ENCODE data around the gene TUBB. TPM values are rescaled to one million over a fixed set of nuclear protein-coding genes. Genes with fewer than 3 reads are reported as not detected.

The TUBB gene
- total and polyA plus RNA-seq, 12 donors: 144 to 440 (median 189) TPM

DNA sequence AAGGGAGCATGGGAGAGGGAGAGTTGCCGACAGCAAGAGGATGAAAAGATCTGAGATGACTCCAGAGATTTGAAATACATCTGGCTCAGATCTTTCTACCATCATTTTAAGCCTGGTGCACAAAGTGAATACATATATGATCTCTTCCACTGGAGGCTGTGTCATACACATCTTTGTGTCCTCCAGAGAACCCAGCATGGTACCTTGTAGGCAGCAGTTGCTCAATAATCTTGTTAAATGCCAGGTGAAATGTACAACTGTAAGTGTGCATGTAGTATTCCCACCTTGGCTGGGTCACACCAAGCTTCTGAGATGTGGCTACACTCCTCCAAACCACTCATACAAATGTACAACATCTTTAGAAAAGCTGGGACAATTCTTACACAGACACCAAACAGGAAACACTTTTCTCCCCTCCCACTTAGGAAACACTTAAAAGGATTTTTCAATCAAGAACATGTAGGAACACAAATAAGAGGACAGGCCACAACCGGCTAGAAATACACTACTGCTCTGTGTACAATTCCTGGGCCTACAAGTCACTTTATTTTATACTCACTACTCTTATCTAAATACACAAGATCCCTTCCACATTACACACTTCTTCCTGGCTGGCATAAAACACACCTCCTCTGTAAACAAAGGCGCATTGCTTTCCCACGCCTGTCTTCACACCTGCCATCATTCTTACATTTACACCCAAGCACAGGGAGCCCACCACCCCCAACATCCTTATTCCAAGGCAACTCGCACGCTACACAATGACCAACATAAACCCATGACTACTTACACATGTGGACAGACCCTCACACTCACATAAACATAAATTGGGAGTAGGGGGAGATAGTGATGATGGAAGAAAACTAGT lies 28.0 kb downstream of the TUBB start:
- WGBS, 2 donors: 77 to 78% methylated on average over 6 of the region's 6 CpGs
- intact Hi-C loops (cut with DNase I): loop anchor here in 3 of 10 donors (5.0 to 10.0 kb wide), 3 partner anchors 77 to 337 kb away; no protein-coding TSS in a partner anchor
- Histone ChIP-seq H3K36me3 (peaks cover 0 to 7% (median 0%) of the 10 kb centered on the region in 9 donors), H3K9me3 (no peaks in the 10 kb centered on the region), H3K4me3 (no peak overlapping the region), H3K27ac (peak overlapping the region in 7 of 10 donors; percentile 1 to 99 (median 47)), H3K4me1 (peaks cover 9 to 74% (median 43%) of the 10 kb centered on the region in 9 donors), H3K27me3 (no peaks in the 10 kb centered on the region)
- TF ChIP-seq, protein P1, sequence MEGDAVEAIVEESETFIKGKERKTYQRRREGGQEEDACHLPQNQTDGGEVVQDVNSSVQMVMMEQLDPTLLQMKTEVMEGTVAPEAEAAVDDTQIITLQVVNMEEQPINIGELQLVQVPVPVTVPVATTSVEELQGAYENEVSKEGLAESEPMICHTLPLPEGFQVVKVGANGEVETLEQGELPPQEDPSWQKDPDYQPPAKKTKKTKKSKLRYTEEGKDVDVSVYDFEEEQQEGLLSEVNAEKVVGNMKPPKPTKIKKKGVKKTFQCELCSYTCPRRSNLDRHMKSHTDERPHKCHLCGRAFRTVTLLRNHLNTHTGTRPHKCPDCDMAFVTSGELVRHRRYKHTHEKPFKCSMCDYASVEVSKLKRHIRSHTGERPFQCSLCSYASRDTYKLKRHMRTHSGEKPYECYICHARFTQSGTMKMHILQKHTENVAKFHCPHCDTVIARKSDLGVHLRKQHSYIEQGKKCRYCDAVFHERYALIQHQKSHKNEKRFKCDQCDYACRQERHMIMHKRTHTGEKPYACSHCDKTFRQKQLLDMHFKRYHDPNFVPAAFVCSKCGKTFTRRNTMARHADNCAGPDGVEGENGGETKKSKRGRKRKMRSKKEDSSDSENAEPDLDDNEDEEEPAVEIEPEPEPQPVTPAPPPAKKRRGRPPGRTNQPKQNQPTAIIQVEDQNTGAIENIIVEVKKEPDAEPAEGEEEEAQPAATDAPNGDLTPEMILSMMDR (IDR thresholded peaks at IDR 0.05): no peak
- DNase-seq: no peak
- no peak for ATAC-seq

DNA sequence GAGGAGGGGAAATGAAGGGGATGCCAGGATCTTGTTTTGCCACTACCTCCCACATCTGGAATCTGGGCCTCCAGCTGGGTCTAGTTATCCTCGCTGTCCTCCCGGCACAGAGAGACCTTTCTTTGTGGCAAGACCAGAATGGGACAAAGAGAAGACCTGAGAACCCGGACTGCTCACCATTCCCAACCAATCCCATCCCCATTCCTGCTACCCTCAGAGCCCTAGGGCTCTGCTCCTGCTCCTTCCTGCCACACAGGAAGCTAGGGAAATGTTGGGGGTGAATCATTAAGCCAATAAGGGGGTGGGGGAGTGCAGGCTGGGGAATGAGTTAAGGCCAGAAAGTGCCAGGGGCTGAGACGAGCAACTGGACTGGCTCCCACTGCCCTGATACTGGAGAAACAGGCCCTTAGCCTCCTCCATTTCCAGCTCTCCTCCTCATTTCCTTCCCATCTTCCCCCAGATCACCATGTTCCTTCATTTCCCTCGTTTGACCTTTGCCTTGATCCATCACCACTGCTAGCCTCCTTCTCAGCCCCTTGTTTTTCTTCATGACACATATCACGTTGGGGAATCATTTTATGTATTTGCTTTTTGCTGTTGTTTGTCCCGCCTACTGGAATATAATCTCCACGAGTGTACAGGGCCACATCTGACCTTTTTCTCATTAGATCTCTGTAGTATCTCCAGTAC lies 28.8 kb downstream of the TUBB start:
- WGBS, 2 donors: 69 to 73% methylated on average over 8 of the region's 8 CpGs
- peaks cover 9 to 77% (median 46%) of the 10 kb centered on the region in 9 donors for H3K4me1 ChIP-seq

DNA sequence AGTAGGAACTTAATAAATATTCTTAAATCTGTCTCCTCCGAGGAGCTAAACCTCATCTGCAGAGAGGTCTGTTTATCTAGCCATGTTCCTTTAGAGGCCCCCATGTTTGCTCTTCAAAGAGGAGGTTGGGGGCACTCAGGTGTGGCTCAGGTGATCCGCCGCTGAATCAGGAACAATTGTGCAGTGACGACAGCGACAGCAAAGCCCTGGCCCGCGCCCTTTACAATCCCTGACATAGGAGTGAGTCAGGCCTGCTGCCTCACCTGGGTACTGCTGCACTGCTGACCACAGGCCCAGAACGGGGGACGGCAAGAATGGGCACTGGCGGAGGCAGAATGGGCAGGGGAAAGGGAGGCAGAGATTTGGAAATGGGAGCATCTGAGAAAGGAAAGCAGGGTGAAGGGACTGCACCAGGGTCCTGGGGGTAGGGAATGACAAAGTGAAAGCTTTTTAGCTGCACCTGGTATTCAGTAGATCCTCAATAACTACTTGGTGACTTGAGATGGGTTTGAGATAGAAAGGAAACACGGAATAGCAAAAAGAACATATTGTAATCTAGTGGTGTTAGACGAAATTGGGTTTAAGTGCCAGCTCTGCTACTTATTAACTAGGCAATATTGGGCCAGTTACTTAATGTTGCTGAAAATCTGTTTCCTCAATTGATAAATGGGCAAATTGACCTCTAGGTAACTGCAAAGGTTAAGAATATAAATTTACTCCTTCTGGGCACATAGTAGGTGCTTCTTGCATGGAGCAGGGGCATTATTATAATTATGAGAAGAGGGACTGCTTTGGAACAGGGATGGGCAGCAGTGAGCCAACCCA lies 29.6 kb downstream of the TUBB start:
- Histone ChIP-seq H3K27me3 (no peaks in the 10 kb centered on the region), H3K27ac (peak overlapping the region in 6 of 10 donors; percentile 62 to 99 (median 96)), H3K4me1 (peaks cover 9 to 71% (median 46%) of the 10 kb centered on the region in 9 donors), H3K4me3 (no peak overlapping the region), H3K9me3 (no peaks in the 10 kb centered on the region), H3K36me3 (no peaks in the 10 kb centered on the region)
- TF ChIP-seq, protein P1 (IDR thresholded peaks at IDR 0.05): no peak
- WGBS, 2 donors: 92 to 93% methylated on average over 12 of the region's 12 CpGs
- no peak for DNase-seq
- no peak for ATAC-seq
- intact Hi-C loops (cut with DNase I): loop anchor here in 3 of 10 donors (5.0 to 10.0 kb wide), 3 partner anchors 75 to 335 kb away; no protein-coding TSS in a partner anchor

More for the DNA sequence above, 28.8 kb downstream of the TUBB start:
- ATAC-seq: no peak
- H3K9me3 ChIP-seq: no peaks in the 10 kb centered on the region
- H3K36me3 ChIP-seq: no peaks in the 10 kb centered on the region
- H3K27ac ChIP-seq: peak overlapping the region in 7 of 10 donors; percentile 1 to 99 (median 62)
- no peaks in the 10 kb centered on the region for H3K27me3 ChIP-seq
- H3K4me3 ChIP-seq: no peak overlapping the region
- TF ChIP-seq, protein P1 (IDR thresholded peaks at IDR 0.05): no peak
- intact Hi-C loops (cut with DNase I): loop anchor here in 3 of 10 donors (5.0 to 10.0 kb wide), 3 partner anchors 76 to 336 kb away; no protein-coding TSS in a partner anchor
- DNase-seq: no peak

DNA sequence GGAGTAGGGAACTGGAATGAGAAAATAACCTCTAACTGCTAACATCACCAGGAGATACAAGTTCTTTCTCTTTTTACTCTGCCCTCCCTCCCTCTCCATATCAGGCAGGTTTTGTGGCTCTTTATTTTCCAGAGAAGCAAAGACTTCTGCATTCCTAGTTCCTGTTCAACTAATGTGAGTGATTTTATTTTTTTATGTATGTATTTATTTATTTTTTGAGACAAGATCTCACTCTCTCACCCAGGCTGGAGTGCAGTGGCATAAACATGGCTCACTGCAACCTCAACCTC lies 30.2 kb downstream of the TUBB start:
- no peaks in the 10 kb centered on the region for H3K36me3 ChIP-seq
- H3K9me3 ChIP-seq: no peaks in the 10 kb centered on the region
- peak overlapping the region in 6 of 10 donors; percentile 90 to 99 (median 96) for H3K27ac ChIP-seq
- peaks cover 6 to 65% (median 46%) of the 10 kb centered on the region in 9 donors for H3K4me1 ChIP-seq
- TF ChIP-seq, protein P1 (IDR thresholded peaks at IDR 0.05): no peak
- H3K4me3 ChIP-seq: no peak overlapping the region
- no peaks in the 10 kb centered on the region for H3K27me3 ChIP-seq
- DNase-seq (no peak), ATAC-seq (no peak)
- intact Hi-C loops (cut with DNase I): no loop called here

All from heart right ventricle (tissue), 16 donors.